ENCODE measurements around the gene GOLT1B. TPM values are rescaled to one million over a fixed set of nuclear protein-coding genes. Genes with fewer than 3 reads are reported as not detected.

GOLT1B gene
- total RNA-seq, 2 donors from 2014 or later, result 18.6 to 23.3 TPM

DNA sequence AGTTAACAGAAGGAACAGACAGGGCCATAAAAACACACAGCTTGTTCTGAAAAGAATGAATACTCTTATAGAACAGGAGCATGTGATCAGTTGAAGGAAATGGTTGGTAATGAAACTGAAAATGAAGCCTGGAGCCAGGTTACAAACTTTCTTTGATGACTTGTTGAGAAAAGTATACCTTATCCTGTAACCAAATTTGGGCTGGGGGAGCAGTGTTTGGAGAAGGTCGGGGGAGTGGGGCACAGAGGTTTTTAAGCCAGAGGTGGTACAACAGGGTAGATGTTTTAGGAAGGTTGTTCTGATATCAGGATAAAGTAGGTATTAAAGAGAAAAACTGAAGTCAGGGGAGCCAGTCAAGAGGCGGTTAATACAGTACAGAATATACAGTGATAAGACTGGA is 8.2 kb downstream of the GOLT1B start:
- ATAC-seq (no peak), DNase-seq (no peak)
- intact Hi-C loops (cut with DNase I, micrococcal nuclease), result loop anchor here in 1 of 2 donors (10.0 kb wide), 1 partner anchor 75 kb away; the partner anchor contains the start of gene PYROXD1

DNA sequence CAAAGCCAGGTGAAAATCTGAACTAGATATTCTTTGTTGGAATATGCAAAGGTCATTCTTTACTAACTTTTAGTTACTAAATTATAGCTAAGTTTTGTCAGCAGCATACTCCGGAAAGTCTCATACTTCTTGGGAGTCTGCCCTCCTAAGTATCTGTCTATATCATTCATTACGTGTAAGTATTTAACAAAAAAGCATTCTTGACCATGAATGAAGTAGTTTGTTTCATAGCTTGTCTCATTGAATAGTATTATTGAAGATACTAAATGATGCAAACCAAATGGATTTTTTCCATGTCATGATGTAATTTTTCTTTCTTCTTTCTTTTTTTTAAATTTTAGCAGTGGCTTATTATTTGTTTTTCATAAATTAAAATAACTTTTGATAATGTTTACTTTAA is 14.7 kb downstream of the GOLT1B start:
- ATAC-seq, result no peak
- intact Hi-C loops (cut with DNase I, micrococcal nuclease), result no loop called here

DNA sequence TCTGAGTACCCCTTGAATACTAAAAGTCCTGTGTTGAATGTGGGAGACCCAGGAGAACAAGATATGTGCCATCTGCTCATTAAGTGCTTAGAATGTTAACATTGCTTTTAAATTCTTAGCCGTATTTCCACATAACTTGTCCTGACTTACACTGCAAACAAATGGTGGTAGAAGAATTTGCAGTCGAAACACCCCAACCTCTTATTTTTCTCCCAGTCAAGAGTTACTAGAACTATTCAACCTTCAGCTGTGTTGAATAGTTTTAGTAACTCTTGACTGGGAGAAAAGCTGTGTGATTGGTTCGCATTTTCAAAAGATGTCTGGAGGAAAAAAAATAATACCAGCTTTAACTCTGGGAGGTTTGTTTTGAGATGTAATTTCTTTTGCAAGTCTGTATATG is 16.9 kb downstream of the GOLT1B start:
- intact Hi-C loops (cut with DNase I, micrococcal nuclease), result no loop called here
- ATAC-seq (no peak), DNase-seq (no peak)

More for the DNA sequence above, 14.7 kb downstream of the GOLT1B start:
- DNase-seq, result no peak

DNA sequence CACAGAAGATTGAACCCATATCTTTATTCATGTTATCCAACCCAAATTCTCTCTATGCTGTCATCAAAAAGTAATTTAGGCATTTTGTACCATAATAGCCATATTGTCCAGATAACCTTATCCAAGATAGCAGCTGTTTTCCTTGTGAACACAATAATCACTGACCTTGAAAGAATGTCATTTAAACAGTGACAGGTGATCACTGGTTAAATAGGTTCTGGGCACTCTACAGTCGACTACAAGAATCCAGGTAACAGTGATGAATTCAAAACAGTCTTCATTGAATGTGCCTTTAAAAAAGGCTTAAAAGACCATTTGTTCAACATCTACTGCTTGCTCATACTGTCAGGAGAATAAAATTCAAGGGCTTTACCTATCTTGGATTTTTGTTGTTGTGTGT is 20.0 kb downstream of the GOLT1B start:
- DNase-seq (no peak), ATAC-seq (no peak)
- intact Hi-C loops (cut with DNase I, micrococcal nuclease), result no loop called here

DNA sequence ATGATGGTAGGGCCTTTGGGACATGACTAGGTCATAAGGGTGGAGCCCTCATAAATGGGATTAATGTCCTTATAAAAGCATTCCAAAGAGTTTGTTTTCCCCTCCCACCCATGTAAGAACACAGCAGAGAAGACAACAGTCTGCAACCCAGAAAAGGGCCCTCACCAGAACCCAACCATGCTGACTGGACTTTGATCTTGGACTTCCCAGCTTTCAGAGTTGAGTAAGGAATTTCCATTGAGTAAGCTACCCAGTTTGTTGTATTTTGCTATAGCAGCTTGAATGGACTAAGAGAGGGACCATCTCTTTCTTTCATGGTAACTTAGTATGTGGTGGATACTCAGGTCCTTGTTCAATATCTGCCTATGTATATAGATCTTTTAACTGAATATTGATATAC is 21.6 kb downstream of the GOLT1B start:
- no peak for DNase-seq
- no peak for ATAC-seq
- intact Hi-C loops (cut with DNase I, micrococcal nuclease), result no loop called here

DNA sequence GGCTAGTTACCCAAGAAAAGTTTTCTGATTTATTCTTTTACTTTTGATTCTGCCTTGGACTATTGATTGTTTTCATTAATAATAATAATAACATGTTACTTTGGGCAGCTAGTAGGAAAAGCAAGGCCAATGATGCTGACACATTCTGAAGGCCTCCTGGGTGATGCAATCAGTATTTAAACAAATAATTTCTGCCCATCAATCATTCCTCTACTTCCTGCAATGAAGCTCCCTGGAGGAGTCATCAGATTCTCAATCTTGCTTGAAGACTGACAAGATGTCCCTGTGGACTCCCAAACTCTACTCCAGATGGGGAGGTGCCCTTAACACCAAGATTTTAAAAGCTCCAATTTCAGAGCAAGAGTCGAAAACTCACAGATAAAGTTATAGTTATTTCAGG is 24.5 kb downstream of the GOLT1B start, which contains the start of gene SPX:
TSS of gene SPX (plus strand) at position 244 of the 400 bp plus-strand sequence. CDS start 177 bp downstream, outside the sequence.
- no peak for ATAC-seq
- DNase-seq, result no peak
- intact Hi-C loops (cut with DNase I, micrococcal nuclease), result no loop called here

DNA sequence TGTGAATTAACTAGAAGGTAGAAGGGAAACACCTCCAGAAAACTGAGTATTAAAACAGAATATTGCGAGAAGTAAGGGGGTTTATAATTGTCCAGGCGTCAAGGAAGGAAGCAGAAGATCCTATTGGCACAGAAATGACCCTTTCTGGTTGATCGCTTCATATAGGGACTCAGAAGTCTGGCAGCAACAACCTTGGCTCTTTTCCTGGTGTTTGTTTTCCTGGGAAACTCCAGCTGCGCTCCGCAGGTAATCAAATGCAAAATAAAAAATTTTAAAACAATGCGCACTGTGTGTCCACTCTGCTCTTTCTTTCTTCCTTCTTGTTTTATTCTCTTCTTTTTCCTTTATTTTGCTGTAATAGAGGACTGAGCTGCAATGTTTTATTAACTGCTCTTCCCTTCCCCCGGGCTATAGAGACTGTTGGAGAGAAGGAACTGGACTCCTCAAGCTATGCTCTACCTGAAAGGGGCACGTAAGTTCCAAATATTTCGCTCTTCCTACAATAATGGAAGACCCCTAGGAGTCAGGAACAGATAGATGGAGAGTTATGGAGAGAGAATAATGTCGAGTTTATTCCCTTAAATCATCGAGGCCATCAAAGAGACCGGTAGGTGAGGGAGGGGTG is 25.2 kb downstream of the GOLT1B start:
- ATAC-seq (no peak), DNase-seq (no peak)
- intact Hi-C loops (cut with DNase I, micrococcal nuclease), result no loop called here

DNA sequence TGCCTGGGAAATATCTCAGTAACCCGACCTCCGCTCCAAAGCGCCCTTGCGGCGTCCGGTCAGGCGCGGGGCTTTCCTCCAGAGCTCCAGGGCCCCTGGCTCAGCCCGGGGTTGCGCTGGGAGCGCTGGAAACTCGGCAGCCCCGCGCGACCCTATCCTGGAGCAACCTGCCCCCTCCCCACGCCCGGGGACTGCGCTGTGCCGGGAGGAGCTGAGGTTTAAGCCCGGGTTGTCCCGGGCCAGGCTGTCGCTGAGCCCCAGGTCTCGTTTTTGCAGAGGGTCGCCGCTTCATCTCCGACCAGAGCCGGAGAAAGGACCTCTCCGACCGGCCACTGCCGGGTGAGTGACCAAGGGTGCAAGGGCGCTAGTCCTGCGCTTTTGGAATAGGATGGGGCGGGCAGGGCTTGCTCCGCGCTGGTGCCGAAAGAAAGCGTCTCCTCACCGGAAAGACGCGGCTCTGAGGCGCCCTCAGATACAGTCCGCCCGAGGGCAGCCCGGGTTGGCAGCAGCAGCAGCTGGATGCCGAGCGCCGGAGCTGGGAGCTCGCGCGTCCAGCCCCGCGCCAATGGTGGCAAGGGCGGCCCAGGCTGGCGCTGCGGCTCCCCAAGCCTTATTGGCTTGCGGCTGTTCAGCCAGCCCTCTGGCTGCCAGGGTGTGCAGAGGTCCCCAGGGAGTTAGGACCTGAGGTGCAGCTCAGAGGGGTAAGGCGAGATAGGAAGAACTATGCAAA is 26.0 kb downstream of the GOLT1B start:
- peak; percentile 27 to 45 for DNase-seq
- intact Hi-C loops (cut with DNase I, micrococcal nuclease), result no loop called here
- peak; percentile 76 for ATAC-seq

DNA sequence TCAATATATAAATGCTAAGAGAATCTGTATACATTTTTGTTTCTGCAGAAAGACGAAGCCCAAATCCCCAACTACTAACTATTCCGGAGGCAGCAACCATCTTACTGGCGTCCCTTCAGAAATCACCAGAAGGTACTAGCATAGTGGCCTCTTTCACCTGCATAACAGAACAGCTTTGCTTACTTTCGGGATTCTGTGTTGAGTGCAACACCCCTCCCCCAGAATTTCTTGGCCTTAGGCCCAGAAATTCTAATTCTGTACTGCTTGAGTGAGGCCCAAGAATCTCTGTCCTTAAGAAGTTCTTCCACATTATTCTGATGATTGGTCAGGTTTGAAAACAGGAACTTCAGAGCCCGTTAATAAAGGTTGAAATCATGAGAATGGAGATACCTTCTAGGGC is 27.4 kb downstream of the GOLT1B start:
- intact Hi-C loops (cut with DNase I, micrococcal nuclease), result no loop called here
- no peak for ATAC-seq
- no peak for DNase-seq

DNA sequence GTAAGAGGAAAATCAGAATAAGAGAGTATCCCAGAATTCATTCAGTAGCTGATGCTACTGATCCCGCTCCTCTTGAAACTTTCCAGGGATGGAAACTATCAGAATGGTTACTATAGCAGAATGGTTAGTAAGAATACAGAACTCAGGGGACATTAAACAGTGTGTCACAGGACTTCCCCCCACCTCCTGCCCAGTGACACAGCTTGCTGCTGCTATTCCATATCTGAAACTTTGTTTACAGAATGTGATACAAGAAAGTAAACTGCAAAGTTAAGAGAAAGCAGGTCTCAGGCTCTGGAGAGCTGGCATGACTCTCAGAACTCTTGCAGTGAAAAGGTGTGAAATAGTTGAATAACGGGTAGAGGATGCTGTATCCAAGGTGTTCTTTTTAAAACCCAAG is 27.9 kb downstream of the GOLT1B start:
- intact Hi-C loops (cut with DNase I, micrococcal nuclease), result no loop called here
- DNase-seq (no peak), ATAC-seq (no peak)

DNA sequence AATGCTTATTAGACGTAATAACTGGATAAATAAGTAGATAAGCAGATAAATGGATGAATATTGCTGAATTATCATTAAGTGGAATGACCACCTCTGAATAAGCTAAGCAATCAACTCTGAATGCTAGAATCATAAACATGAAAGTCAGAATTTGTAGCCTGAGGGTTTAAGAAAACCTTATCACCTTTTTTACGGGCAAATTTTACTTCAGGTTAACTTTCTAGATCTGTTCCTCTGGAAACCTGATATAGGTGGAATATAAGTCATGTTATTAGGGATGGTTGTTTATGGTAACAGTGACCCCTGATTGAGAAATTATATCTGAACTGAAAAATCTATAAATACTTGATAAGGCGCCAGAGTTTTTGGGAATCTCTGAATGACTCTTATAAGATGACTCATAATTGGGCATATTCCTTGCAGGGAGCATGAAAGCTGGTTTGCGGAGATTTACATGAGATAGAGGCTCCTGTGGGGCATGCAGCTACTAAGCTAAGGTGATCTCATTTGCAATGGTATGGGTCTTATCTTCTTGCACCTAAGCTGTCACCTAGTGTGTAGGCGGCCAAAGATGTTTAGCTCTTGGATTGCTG is 36.6 kb downstream of the GOLT1B start:
- DNase-seq (no peak), ATAC-seq (no peak)
- intact Hi-C loops (cut with DNase I, micrococcal nuclease), result no loop called here

DNA sequence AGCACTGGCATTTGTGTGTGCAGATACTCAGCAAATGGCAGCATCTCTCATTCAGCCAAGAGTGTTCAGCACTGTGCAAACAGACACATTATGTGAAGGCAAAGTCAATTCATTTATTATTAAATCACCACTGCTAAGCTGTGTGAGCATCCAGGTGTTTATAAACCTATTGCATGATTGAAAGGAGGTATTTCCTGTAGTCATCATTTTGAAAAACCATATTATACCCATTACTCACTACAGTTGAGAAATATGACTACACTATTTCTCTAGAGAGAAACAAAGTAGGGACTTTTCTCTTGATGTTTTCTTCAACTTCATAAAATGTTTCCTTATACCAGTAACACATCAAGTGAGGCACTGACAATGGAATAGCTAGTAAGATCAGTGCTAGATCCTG is 38.2 kb downstream of the GOLT1B start:
- intact Hi-C loops (cut with DNase I, micrococcal nuclease), result no loop called here
- DNase-seq (no peak), ATAC-seq (no peak)

DNA sequence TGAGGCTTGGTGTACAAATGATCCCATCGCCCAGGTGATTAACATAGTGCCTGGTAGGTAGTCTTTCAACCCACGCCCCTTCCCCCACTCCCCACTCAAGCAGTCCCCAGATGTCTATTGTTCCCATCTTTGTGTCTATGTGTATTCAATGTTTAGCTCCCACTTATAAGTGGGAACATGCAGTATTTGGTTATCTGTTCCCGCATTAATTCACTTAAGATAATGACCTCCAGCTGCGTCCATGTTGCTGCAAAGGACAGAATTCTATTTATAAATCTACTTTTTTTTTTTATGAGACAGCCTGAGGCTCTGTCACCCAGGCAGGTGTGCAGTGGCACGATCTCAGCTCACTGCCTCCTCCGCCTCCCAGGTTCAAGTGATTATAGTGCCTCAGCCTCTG is 40.2 kb downstream of the GOLT1B start:
- ATAC-seq, result no peak
- intact Hi-C loops (cut with DNase I, micrococcal nuclease), result no loop called here
- DNase-seq, result no peak

DNA sequence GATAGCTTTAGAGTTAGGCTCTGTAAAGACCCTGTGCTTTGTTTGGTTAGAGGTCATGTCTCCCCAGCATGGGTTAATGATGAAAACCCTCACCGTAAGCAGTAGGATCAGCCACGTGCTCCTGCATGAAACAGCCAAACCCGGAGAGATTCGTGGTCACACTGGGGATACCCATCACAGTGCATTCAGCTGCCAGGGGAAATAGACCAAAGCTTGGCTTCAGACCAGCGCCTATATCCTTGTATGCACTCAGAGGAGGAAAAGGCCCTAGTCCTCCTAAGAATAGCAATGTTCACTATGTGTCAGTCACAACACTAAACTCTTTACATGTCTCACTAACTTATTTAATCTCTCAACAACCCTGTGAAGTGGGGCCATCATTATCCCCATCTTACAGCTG is 40.8 kb downstream of the GOLT1B start:
- intact Hi-C loops (cut with DNase I, micrococcal nuclease), result no loop called here
- DNase-seq (no peak), ATAC-seq (no peak)

DNA sequence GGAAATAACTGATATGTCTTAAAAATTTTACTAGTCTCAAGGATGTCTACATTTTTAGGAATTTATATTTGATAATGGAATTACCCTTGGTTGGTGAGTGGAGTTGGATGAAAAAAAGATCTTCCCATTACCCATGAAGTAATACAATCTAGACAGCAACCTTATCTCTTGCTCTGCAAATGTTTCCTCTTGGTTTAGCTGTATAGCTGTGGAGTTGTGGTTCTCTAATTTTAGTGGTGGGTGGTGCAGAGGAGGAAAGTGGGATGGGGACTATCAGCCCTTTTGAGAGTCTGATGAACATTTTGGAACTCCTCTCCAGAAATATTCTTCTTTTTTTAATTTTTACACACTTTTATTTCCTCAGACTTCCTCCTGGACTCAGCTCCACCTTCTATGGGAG is 41.6 kb downstream of the GOLT1B start:
- intact Hi-C loops (cut with DNase I, micrococcal nuclease), result no loop called here
- DNase-seq, result no peak
- ATAC-seq, result no peak

DNA sequence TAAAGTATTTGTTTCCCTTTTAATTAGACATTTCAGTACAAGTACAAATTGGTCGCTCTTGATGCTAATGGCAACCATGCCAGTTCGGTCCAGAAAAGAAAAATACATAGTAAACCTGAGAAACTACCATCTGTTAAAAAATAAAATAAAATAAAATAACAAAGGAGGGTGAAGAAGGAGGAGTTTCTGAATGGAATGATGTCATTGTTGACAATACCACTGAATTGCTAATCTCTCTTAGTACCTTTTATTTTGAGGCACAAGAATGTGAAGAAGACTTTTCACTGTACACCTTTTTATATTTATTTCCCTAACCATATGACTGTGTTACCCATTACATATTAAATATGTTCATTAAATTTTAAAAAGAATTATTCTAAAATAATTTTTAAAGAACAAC is 44.0 kb downstream of the GOLT1B start:
- DNase-seq (no peak), ATAC-seq (no peak)
- intact Hi-C loops (cut with DNase I, micrococcal nuclease), result no loop called here

DNA sequence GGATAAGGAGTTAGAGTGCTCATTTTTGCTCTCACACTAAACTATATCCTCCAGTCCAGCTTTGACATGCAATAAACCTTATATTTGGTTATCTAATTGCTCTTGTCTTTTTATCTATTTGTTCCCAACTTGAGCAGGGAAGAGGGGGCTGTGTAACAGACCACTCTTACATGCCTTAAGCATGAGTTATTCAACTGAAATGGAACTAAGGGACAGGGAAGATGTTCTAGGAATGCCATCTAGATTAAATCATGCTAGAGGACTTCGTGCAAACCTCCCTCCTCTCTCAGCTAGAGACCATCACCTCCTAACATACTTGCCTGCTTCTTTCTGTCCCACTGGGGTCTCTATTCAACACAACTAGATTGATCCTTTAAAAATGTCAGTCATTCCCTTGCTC is 45.1 kb downstream of the GOLT1B start:
- ATAC-seq, result no peak
- intact Hi-C loops (cut with DNase I, micrococcal nuclease), result no loop called here
- DNase-seq, result no peak

DNA sequence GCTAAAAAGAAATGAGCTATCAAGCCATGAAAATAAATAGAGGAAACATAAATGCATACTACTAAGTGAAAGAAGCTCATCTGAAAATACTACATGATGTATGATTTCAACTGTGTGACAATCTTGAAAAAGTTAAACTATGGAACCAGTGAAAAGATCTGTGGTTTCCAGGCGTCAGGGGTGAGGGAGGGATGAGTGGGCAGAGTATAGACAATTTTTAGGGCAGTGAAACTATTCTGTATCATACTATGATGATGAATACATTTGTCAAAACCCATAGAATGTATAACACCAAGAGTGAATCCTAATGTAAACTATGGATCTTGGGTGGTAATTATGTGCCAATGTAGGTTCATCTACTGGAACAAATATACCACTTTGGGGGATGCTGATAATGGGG is 45.8 kb downstream of the GOLT1B start:
- DNase-seq (no peak), ATAC-seq (no peak)
- intact Hi-C loops (cut with DNase I, micrococcal nuclease), result no loop called here

DNA sequence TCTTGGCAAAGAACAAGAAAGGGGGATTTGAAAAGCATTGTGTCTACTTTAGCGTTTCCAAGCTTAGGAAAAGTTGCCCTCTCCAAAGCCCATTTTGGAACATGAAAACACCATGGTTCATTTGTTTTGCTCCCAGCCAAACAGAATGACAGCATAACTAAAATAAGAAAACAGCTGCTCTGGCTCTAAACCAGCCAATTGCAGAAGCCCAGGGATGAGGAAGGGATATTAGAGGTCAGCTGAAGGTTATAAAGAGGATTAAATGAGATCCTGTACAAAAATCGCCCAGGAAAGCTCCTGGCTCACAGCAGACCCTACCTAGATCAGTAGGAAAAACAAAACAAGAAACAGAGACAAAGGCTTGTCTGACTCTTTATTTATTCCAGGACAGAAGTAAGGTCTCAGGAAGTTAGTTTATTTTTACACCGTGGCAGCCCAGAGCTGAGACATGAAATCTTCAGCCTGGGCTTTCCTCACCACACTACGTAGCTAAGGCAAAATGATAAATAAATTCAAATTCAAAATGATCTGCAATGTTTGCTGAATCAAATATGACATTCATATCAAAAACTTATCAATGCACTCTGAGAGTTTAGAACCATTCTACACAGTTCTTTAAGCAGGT is 50.4 kb downstream of the GOLT1B start:
- ATAC-seq (no peak), DNase-seq (no peak)
- intact Hi-C loops (cut with DNase I, micrococcal nuclease), result no loop called here

Measured in left colon (tissue), 2 donors.